Esophagus squamous epithelium (tissue), 5 donors: ENCODE data around the gene IGFBP4. TPM values are rescaled to one million over a fixed set of nuclear protein-coding genes. Genes with fewer than 3 reads are reported as not detected.

Source experiments
- DNase-seq: peaks from one replicate; lab custom pipeline; 2025; lab: John Stamatoyannopoulos, UW
- H3K27ac ChIP-seq, 4 donors: fragments of 200-600 bp; sonication (generic); one replicate each; pipeline ENCODE4 v1.5.1; 2016 to 2019; ENCODE audit warnings: mild to moderate bottlenecking in 1 of 4
- H3K27me3 ChIP-seq, 4 donors: fragments of 200-600 bp; sonication (generic); 1 replicate in 3 of 4; 2 replicates in 1 of 4; pipeline versions ENCODE4 v1.5.1 to v1.6.0; 2017 to 2021; ENCODE audit warnings: antibody characterized with exemption in 1 of 4
- H3K36me3 ChIP-seq, 3 donors: fragments of 200-600 bp; sonication (generic); one replicate each; pipeline ENCODE4 v1.5.1; 2016 to 2019
- H3K4me1 ChIP-seq, 3 donors: fragments of 200-600 bp; sonication (generic); one replicate each; pipeline ENCODE4 v1.5.1; 2017 to 2019
- H3K4me3 ChIP-seq, 4 donors: fragments of 200-600 bp; sonication (generic); 1 replicate in 3 of 4; 2 replicates in 1 of 4; pipeline ENCODE4 v1.5.1; 2016 to 2019; ENCODE audit warnings: mild to moderate bottlenecking in 2 of 4, moderate library complexity in 1 of 4
- H3K9me3 ChIP-seq, 3 donors: fragments of 200-600 bp; sonication (generic); one replicate each; pipeline ENCODE4 v1.5.1; 2016 to 2019
- CTCF ChIP-seq, 6 experiments: fragments of 450-650 bp in 4 of 6; fragments of 200-600 bp in 2 of 6; sonication (generic) in 2 of 6; IDR thresholded peaks; one replicate each; pipeline ENCODE4 v1.5.1; 2016 to 2019; ENCODE audit warnings: antibody characterized with exemption in 6 of 6, mild to moderate bottlenecking in 4 of 6, moderate library complexity in 4 of 6
- POLR2A ChIP-seq, 4 donors: fragments of 450-650 bp; IDR thresholded peaks; one replicate each; pipeline ENCODE4 v1.6.1; 2017; ENCODE audit warnings: antibody characterized with exemption in 4 of 4, mild to moderate bottlenecking in 4 of 4, moderate library complexity in 3 of 4
- WGBS, 2 donors: methylation state at CpG; one replicate each; pipeline ENCODE4 v1.1.5; 2018; 5-methylcytosine and 5-hydroxymethylcytosine counted together
- intact Hi-C: fragments of 100-400 bp; cut with DNase I; formaldehyde crosslinking; loops from one replicate; pipeline ENCODE4 v1.15.0; 2022
- total RNA-seq, 4 donors: library from RNA; depleted of rRNA; stranded (reverse); fragments of >200 nt; gene quantifications; one replicate each; pipeline ENCODE4 v1.1.0, GENCODE V29; 2016
- donor health status: DM: yes; HTN: yes; CAD: no.

The IGFBP4 gene
- total RNA-seq, 4 donors from 2014 or later, result 27.1 to 154 (median 73.0) TPM

GRCh38 chr17:40464392-40464855 is 21.2 kb downstream of the IGFBP4 start:
- no peak overlapping the region for H3K27ac ChIP-seq
- WGBS, 2 donors, result 76 to 84% methylated on average over 5 of the region's 5 CpGs
- peaks cover 0 to 7% (median 0%) of the 10 kb centered on the region in 4 donors for H3K27me3 ChIP-seq
- H3K36me3 ChIP-seq, result no peaks in the 10 kb centered on the region
- H3K4me3 ChIP-seq, result no peak overlapping the region
- TF ChIP-seq POLR2A (IDR thresholded peaks at IDR 0.05) (no peak), CTCF (IDR thresholded peaks at IDR 0.05) (no peak)
- intact Hi-C loops, result no loop called here
- no peak for DNase-seq
- H3K9me3 ChIP-seq, result no peaks in the 10 kb centered on the region
- H3K4me1 ChIP-seq, result peaks cover 0 to 45% (median 28%) of the 10 kb centered on the region in 3 donors

GRCh38 chr17:40466298-40466971 is 23.2 kb downstream of the IGFBP4 start:
- Histone ChIP-seq H3K4me3 (no peak overlapping the region), H3K4me1 (peaks cover 0 to 32% (median 22%) of the 10 kb centered on the region in 3 donors), H3K27me3 (peaks cover 0 to 7% (median 0%) of the 10 kb centered on the region in 4 donors), H3K27ac (no peak overlapping the region), H3K9me3 (no peaks in the 10 kb centered on the region), H3K36me3 (no peaks in the 10 kb centered on the region)
- WGBS, 2 donors, result 72 to 75% methylated on average over 4 to 10 of the region's 11 CpGs
- no peak for TF ChIP-seq POLR2A (IDR thresholded peaks at IDR 0.05)
- TF ChIP-seq CTCF (IDR thresholded peaks at IDR 0.05), result no peak
- DNase-seq, result no peak
- intact Hi-C loops, result no loop called here

- Histone ChIP-seq H3K27ac (no peak overlapping the region), H3K4me3 (no peak overlapping the region), H3K27me3 (peaks cover 0 to 7% (median 0%) of the 10 kb centered on the region in 4 donors), H3K4me1 (peaks cover 0 to 32% (median 22%) of the 10 kb centered on the region in 3 donors), H3K9me3 (no peaks in the 10 kb centered on the region), H3K36me3 (no peaks in the 10 kb centered on the region)
- DNase-seq, result no peak
- no peak for TF ChIP-seq POLR2A (IDR thresholded peaks at IDR 0.05)
- TF ChIP-seq CTCF (IDR thresholded peaks at IDR 0.05), result no peak
- 88 to 90% methylated on average over 2 of the region's 2 CpGs for WGBS, 2 donors
- intact Hi-C loops, result no loop called here
These were observed 24.1 kb downstream of the IGFBP4 start for GRCh38 chr17:40467281-40467867.

GRCh38 chr17:40468560-40468959 is 25.3 kb downstream of the IGFBP4 start:
- intact Hi-C loops, result no loop called here
- H3K9me3 ChIP-seq, result no peaks in the 10 kb centered on the region
- H3K4me1 ChIP-seq, result peaks cover 0 to 31% (median 15%) of the 10 kb centered on the region in 3 donors
- H3K36me3 ChIP-seq, result no peaks in the 10 kb centered on the region
- TF ChIP-seq POLR2A (IDR thresholded peaks at IDR 0.05) (no peak), CTCF (IDR thresholded peaks at IDR 0.05) (no peak)
- H3K4me3 ChIP-seq, result no peak overlapping the region
- peaks cover 0 to 7% (median 0%) of the 10 kb centered on the region in 4 donors for H3K27me3 ChIP-seq
- no peak overlapping the region for H3K27ac ChIP-seq
- no peak for DNase-seq
- WGBS, 2 donors, result 93 to 97% methylated on average over 7 of the region's 7 CpGs
